Transverse colon (tissue), 4 donors: ENCODE measurements around the gene PANK4. TPM values are rescaled to one million over a fixed set of nuclear protein-coding genes. Genes with fewer than 3 reads are reported as not detected.
A peak's percentile ranks its signal among the peaks of the same experiment; 100 is the strongest.

Experiments
- DNase-seq: peaks from one replicate; pipeline ENCODE4 v3.0.0-alpha.2; 2019
- H3K27ac ChIP-seq, 4 donors: fragments of 200-600 bp; sonication (generic); 2 replicates each; pipeline ENCODE4 v1.5.1; 2016 to 2018; ENCODE audit warnings: inconsistent platforms in 4 of 4
- H3K27me3 ChIP-seq: fragments of 200-600 bp; sonication (generic); 2 replicates; pipeline ENCODE4 v1.5.1; 2017; ENCODE audit warnings: inconsistent platforms
- H3K36me3 ChIP-seq, 4 donors: fragments of 200-600 bp; sonication (generic); 2 replicates each; pipeline ENCODE4 v1.5.1; 2017 to 2019; ENCODE audit warnings: inconsistent platforms in 4 of 4
- H3K4me1 ChIP-seq, 4 donors: fragments of 200-600 bp; sonication (generic); 2 replicates each; pipeline ENCODE4 v1.5.1; 2017 to 2020; ENCODE audit warnings: inconsistent platforms in 4 of 4
- H3K4me3 ChIP-seq, 4 donors: fragments of 200-600 bp; sonication (generic); 1 replicate in 1 of 4; 2 replicates in 3 of 4; pipeline versions ENCODE4 v1.5.1 to v1.6.1; 2017 to 2019; ENCODE audit warnings: inconsistent platforms in 4 of 4
- H3K9me3 ChIP-seq, 2 donors: fragments of 200-600 bp; sonication (generic); 2 replicates each; pipeline ENCODE4 v1.5.1; 2017 to 2019; ENCODE audit warnings: inconsistent platforms in 2 of 2
- CTCF ChIP-seq, 5 experiments: fragments of 200-600 bp in 3 of 5; fragments of 450-650 bp in 2 of 5; sonication (generic) in 3 of 5; IDR thresholded peaks; 1 replicate in 2 of 5; 2 replicates in 3 of 5; pipeline ENCODE4 v1.5.1; 2016 to 2017; ENCODE audit warnings: antibody characterized with exemption in 5 of 5, inconsistent platforms in 3 of 5, mild to moderate bottlenecking in 2 of 5, moderate library complexity in 1 of 5
- EP300 ChIP-seq: sonication (generic); formaldehyde crosslinking; IDR thresholded peaks from one replicate; pipeline ENCODE4 v1.6.1; 2017; ENCODE audit warnings: antibody characterized with exemption, low read depth
- POLR2A ChIP-seq: fragments of 450-650 bp; IDR thresholded peaks from one replicate; pipeline ENCODE4 v1.6.1; 2016; ENCODE audit warnings: antibody characterized with exemption, mild to moderate bottlenecking, moderate library complexity
- POLR2AphosphoS5 ChIP-seq, 3 donors: sonication (generic); formaldehyde crosslinking; IDR thresholded peaks; one replicate each; pipeline ENCODE4 v1.6.1; 2016; ENCODE audit warnings: antibody characterized with exemption in 3 of 3
- WGBS, 2 donors: methylation state at CpG; one replicate each; pipeline ENCODE4 v1.1.5; 2018; ENCODE audit warnings: low coverage in 1 of 2; 5-methylcytosine and 5-hydroxymethylcytosine counted together
- in situ Hi-C, 4 donors: fragments of 200-750 bp; cut with MboI; loops; one replicate each; pipeline versions ENCODE4 v1.15.0 to v1.15.1; 2017; ENCODE audit warnings: low sequenced_read_pairs in 3 of 4, low pct_ligation_motif_present in 1 of 4, low pct_unique_long_range_greater_than_20kb in 1 of 4
- intact Hi-C: fragments of 100-400 bp; cut with DNase I; formaldehyde crosslinking; loops from one replicate; pipeline ENCODE4 v1.15.1; 2023; ENCODE audit warnings: low total_unique reads
- total RNA-seq, 4 donors: library from RNA; depleted of rRNA; stranded (reverse); fragments of >200 nt; gene quantifications; one replicate each; pipeline ENCODE4 v1.1.0, GENCODE V29; 2016

PANK4 gene
- total RNA-seq, 4 donors from 2014 or later, result 41.1 to 58.3 (median 47.3) TPM

GRCh38 chr1:2535981-2536380 lies 9.6 kb upstream of the PANK4 start:
- peaks cover 62% of the 10 kb centered on the region for H3K27me3 ChIP-seq
- no peaks in the 10 kb centered on the region for H3K9me3 ChIP-seq
- H3K36me3 ChIP-seq, result no peaks in the 10 kb centered on the region
- in situ Hi-C loops, result loop anchor here in 1 of 4 donors (25.0 kb wide), 1 partner anchor 349 kb away; the partner anchor contains the start of gene FAAP20
- H3K27ac ChIP-seq, result no peak overlapping the region
- peaks cover 7 to 31% (median 30%) of the 10 kb centered on the region in 4 donors for H3K4me1 ChIP-seq
- no peak overlapping the region for H3K4me3 ChIP-seq
- WGBS, 2 donors, result 56 to 76% methylated on average over 2 to 9 of the region's 9 CpGs
- intact Hi-C loops, result no loop called here
- TF ChIP-seq POLR2A (no peak), CTCF (IDR thresholded peaks at IDR 0.05) (no peak), EP300 (no peak), POLR2AphosphoS5 (IDR thresholded peaks at IDR 0.05) (no peak)
- DNase-seq, result no peak

DNA sequence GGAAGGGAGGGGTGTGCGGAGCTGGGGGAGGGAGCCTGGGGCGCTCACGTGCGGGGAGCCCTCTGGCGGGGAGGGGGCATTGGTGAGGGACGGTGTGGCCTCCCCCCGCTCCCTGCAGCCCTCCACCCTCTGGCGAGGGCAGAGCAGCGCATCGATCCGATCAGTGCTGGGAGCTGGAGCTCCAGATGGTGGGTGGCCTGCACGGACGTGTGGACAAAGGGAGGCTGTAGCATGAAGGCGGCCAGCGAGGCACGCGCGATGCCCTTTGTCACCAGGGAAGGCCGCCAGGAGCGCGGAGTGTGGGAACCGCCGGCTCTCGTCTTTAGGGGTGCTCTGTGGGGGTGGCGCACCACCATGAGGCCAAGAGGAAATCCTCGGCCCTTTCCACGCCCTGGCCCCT lies 9.1 kb upstream of the PANK4 start:
- WGBS, 2 donors, result 33% methylated on average over 14 of the region's 27 CpGs; no CpG with 5 or more reads in 1 of the 2 donors
- Histone ChIP-seq H3K4me1 (peaks cover 8 to 31% (median 30%) of the 10 kb centered on the region in 4 donors), H3K27me3 (peaks cover 62% of the 10 kb centered on the region), H3K36me3 (no peaks in the 10 kb centered on the region), H3K27ac (peak overlapping the region in 1 of 4 donors; percentile 6), H3K4me3 (no peak overlapping the region), H3K9me3 (no peaks in the 10 kb centered on the region)
- no peak for TF ChIP-seq EP300
- TF ChIP-seq CTCF (IDR thresholded peaks at IDR 0.05), result no peak
- no peak for TF ChIP-seq POLR2A
- no peak for TF ChIP-seq POLR2AphosphoS5 (IDR thresholded peaks at IDR 0.05)
- no peak for DNase-seq
- intact Hi-C loops, result no loop called here
- in situ Hi-C loops, result loop anchor here in 1 of 4 donors (25.0 kb wide), 1 partner anchor 348 kb away; the partner anchor contains the start of gene FAAP20

GRCh38 chr1:2534687-2535441 lies 8.5 kb upstream of the PANK4 start:
- intact Hi-C loops, result no loop called here
- Histone ChIP-seq H3K9me3 (no peaks in the 10 kb centered on the region), H3K4me3 (no peak overlapping the region), H3K36me3 (no peaks in the 10 kb centered on the region), H3K27ac (peak overlapping the region in 1 of 4 donors; percentile 6), H3K4me1 (peaks cover 12 to 36% (median 34%) of the 10 kb centered on the region in 4 donors), H3K27me3 (peaks cover 62% of the 10 kb centered on the region)
- peak; percentile 63 for DNase-seq
- in situ Hi-C loops, result loop anchor here in 1 of 4 donors (25.0 kb wide), 1 partner anchor 348 kb away; the partner anchor contains the start of gene FAAP20
- TF ChIP-seq CTCF (IDR thresholded peaks at IDR 0.05) (no peak), POLR2AphosphoS5 (IDR thresholded peaks at IDR 0.05) (peak; percentile 27 to 60 (median 39))
- WGBS, 2 donors, result 22% methylated on average over 18 of the region's 18 CpGs; no CpG with 5 or more reads in 1 of the 2 donors

DNA sequence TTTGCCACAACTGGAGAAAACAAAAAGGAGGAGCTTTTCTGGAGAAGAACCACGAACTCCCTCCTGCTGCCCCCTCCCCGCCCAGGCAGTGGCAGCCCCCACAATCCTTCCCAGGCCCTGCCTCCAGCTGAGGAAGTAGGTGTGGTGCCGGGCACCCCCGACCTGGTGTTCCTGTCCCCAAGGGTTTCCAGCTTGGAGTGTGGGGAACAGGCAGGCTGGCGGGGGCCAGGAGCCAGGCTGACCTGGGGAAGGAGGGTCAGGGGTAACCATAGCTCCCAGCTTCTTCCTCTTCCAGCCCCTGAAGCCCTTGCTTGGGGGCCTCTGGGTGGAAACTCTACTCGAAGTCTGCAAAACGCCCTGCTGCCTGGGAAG lies 7.9 kb upstream of the PANK4 start:
- intact Hi-C loops (no loop called here), in situ Hi-C loops (loop anchor here in 1 of 4 donors (25.0 kb wide), 1 partner anchor 347 kb away; the partner anchor contains the start of gene FAAP20)
- Histone ChIP-seq H3K4me1 (peaks cover 13 to 38% (median 37%) of the 10 kb centered on the region in 4 donors), H3K9me3 (no peaks in the 10 kb centered on the region), H3K27me3 (peaks cover 60% of the 10 kb centered on the region), H3K27ac (no peak overlapping the region), H3K36me3 (no peaks in the 10 kb centered on the region), H3K4me3 (no peak overlapping the region)
- no peak for DNase-seq
- TF ChIP-seq POLR2A (no peak), CTCF (IDR thresholded peaks at IDR 0.05) (no peak), EP300 (no peak), POLR2AphosphoS5 (IDR thresholded peaks at IDR 0.05) (no peak)
- WGBS, 2 donors, result 35% methylated on average over 7 of the region's 7 CpGs; no CpG with 5 or more reads in 1 of the 2 donors
